NCI-H524 (cell line): Measurements from ENCODE around the gene MYO18B.
"Not testable (repeated sequence)": the region's sequence is repeated elsewhere in the genome, so short reads cannot be mapped to it uniquely, and the experiment has no call there.

Experiments
- DNase-seq, 2 experiments: peaks; one replicate each; lab custom pipeline; 2025; lab: John Stamatoyannopoulos, UW

Gene MYO18B

GRCh38 chr22:25741692-25742626 lies at the start of gene MYO18B:
Gene MYO18B, plus strand, starts transcription at chr22:25742188. Its CDS starts 18,905 bp downstream, at chr22:25761093.
- DNase-seq = no peak

GRCh38 chr22:25692397-25693267 lies 49.4 kb upstream of the MYO18B start:
- DNase-seq = peak in 1 of 2 experiments; percentile 20

- DNase-seq = no peak
Observed at GRCh38 chr22:25693268-25693565, 48.8 kb upstream of the MYO18B start.

- DNase-seq = no peak
Observed at GRCh38 chr22:25694196-25694907, 47.6 kb upstream of the MYO18B start.

GRCh38 chr22:25695146-25695545 lies 46.8 kb upstream of the MYO18B start:
- DNase-seq = no peak

GRCh38 chr22:25696763-25697162 lies 45.2 kb upstream of the MYO18B start:
- no peak for DNase-seq

GRCh38 chr22:25697181-25697664 lies 44.8 kb upstream of the MYO18B start:
- DNase-seq = no peak

GRCh38 chr22:25697978-25698377 lies 44.0 kb upstream of the MYO18B start:
- no peak for DNase-seq

- no peak for DNase-seq
Observed at GRCh38 chr22:25698461-25698860, 43.5 kb upstream of the MYO18B start.

GRCh38 chr22:25698978-25699377 lies 43.0 kb upstream of the MYO18B start:
- no peak for DNase-seq

- peak; percentile 76 to 92 for DNase-seq
Observed at GRCh38 chr22:25701056-25701780, 40.8 kb upstream of the MYO18B start.

- DNase-seq = peak in 1 of 2 experiments; percentile 52
Observed at GRCh38 chr22:25702040-25702439, 39.9 kb upstream of the MYO18B start.

GRCh38 chr22:25702571-25703167 lies 39.3 kb upstream of the MYO18B start:
- DNase-seq = no peak

- DNase-seq = no peak
Observed at GRCh38 chr22:25704701-25705100, 37.3 kb upstream of the MYO18B start.

- no peak for DNase-seq
Observed at GRCh38 chr22:25706197-25706596, 35.8 kb upstream of the MYO18B start.

- not testable (repeated sequence) for DNase-seq
Observed at GRCh38 chr22:25708430-25708829, 33.6 kb upstream of the MYO18B start.

GRCh38 chr22:25709758-25710157 lies 32.2 kb upstream of the MYO18B start:
- no peak for DNase-seq

GRCh38 chr22:25710501-25710900 lies 31.5 kb upstream of the MYO18B start:
- no peak for DNase-seq

GRCh38 chr22:25711491-25711890 lies 30.5 kb upstream of the MYO18B start:
- DNase-seq = no peak

GRCh38 chr22:25712661-25713400 lies 29.2 kb upstream of the MYO18B start:
- DNase-seq = no peak
